ENCODE results near the gene STARD5. TPM values are rescaled to one million over a fixed set of nuclear protein-coding genes. Genes with fewer than 3 reads are reported as not detected.

Gene STARD5
- total and polyA plus RNA-seq, 2 experiments from 2014 or later = 3.8 to 10.1 TPM

DNA sequence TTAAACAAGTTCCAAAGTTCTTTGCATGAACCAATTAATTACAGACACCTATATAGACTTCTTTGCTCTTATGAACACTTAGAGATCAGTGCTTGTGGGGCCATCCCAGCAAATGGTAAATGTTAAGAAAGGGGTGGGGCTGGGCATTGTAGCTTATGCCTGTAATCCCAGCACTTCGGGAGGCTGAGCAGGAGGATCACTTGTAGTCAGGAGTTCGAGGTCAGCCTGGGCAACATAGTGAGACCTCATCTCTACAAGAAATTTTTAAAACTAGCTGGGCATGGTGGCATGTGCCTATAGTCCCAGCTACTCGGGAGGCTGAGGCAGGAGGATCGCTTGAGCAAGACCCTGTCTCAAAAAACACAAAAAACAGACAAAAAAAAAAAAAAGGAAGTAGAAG lies 19.4 kb upstream of the STARD5 start (continued):
- TF ChIP-seq, protein P1, sequence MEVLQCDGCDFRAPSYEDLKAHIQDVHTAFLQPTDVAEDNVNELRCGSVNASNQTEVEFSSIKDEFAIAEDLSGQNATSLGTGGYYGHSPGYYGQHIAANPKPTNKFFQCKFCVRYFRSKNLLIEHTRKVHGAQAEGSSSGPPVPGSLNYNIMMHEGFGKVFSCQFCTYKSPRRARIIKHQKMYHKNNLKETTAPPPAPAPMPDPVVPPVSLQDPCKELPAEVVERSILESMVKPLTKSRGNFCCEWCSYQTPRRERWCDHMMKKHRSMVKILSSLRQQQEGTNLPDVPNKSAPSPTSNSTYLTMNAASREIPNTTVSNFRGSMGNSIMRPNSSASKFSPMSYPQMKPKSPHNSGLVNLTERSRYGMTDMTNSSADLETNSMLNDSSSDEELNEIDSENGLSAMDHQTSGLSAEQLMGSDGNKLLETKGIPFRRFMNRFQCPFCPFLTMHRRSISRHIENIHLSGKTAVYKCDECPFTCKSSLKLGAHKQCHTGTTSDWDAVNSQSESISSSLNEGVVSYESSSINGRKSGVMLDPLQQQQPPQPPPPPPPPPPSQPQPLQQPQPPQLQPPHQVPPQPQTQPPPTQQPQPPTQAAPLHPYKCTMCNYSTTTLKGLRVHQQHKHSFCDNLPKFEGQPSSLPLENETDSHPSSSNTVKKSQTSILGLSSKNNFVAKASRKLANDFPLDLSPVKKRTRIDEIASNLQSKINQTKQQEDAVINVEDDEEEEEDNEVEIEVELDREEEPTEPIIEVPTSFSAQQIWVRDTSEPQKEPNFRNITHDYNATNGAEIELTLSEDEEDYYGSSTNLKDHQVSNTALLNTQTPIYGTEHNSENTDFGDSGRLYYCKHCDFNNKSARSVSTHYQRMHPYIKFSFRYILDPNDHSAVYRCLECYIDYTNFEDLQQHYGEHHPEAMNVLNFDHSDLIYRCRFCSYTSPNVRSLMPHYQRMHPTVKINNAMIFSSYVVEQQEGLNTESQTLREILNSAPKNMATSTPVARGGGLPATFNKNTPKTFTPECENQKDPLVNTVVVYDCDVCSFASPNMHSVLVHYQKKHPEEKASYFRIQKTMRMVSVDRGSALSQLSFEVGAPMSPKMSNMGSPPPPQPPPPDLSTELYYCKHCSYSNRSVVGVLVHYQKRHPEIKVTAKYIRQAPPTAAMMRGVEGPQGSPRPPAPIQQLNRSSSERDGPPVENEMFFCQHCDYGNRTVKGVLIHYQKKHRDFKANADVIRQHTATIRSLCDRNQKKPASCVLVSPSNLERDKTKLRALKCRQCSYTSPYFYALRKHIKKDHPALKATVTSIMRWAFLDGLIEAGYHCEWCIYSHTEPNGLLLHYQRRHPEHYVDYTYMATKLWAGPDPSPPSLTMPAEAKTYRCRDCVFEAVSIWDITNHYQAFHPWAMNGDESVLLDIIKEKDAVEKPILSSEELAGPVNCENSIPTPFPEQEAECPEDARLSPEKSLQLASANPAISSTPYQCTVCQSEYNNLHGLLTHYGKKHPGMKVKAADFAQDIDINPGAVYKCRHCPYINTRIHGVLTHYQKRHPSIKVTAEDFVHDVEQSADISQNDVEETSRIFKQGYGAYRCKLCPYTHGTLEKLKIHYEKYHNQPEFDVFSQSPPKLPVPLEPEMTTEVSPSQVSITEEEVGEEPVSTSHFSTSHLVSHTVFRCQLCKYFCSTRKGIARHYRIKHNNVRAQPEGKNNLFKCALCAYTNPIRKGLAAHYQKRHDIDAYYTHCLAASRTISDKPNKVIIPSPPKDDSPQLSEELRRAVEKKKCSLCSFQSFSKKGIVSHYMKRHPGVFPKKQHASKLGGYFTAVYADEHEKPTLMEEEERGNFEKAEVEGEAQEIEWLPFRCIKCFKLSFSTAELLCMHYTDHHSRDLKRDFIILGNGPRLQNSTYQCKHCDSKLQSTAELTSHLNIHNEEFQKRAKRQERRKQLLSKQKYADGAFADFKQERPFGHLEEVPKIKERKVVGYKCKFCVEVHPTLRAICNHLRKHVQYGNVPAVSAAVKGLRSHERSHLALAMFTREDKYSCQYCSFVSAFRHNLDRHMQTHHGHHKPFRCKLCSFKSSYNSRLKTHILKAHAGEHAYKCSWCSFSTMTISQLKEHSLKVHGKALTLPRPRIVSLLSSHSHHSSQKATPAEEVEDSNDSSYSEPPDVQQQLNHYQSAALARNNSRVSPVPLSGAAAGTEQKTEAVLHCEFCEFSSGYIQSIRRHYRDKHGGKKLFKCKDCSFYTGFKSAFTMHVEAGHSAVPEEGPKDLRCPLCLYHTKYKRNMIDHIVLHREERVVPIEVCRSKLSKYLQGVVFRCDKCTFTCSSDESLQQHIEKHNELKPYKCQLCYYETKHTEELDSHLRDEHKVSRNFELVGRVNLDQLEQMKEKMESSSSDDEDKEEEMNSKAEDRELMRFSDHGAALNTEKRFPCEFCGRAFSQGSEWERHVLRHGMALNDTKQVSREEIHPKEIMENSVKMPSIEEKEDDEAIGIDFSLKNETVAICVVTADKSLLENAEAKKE (CRISPR knock-in tag; IDR thresholded peaks at IDR 0.05) = no peak
- TF ChIP-seq EZH2 (IDR thresholded peaks at IDR 0.05; ENCODE audit: low read depth, unreplicated experiment) (no peak), JUNB (IDR thresholded peaks at IDR 0.05; ENCODE audit: unreplicated experiment) (no peak), POLR2AphosphoS5 (IDR thresholded peaks at IDR 0.05; ENCODE audit: low read depth) (no peak), CREB1 (CRISPR knock-in tag; IDR thresholded peaks at IDR 0.05; ENCODE audit: low read depth) (no peak), NANOG (IDR thresholded peaks at IDR 0.05; ENCODE audit: borderline replicate concordance) (no peak)

DNA sequence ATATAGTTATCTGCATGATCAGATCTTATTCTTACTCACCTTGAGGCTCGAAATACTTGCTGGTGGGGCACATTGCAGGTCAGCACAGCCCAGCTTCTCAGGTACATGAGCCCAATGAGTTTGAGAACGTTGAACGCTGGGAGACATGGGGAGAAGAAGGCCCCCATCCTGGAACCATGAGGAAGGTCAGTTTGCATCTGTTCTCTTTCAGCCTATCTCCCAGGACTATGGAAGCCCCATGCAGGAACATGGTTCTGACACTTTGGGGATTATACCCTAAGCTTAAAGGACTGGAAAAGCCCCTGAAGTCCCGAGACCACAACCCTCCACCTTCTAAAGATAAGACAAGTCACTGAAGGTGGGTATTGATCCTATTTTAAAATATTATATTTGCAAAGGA lies 17.4 kb upstream of the STARD5 start:
- no peak for ATAC-seq
- Histone ChIP-seq H2AFZ (no peak overlapping the region), H3K27ac (ENCODE audit: low read depth) (no peak overlapping the region), H3F3A (replicated peaks; ENCODE audit: low read depth) (no peaks in the 10 kb centered on the region), H3K9me2 (ENCODE audit: insufficient read depth) (peaks cover 5% of the 10 kb centered on the region; the same call in 1 of the 2 replicates), H3K27me3 (ENCODE audit: insufficient read depth) (no peaks in the 10 kb centered on the region), H3K4me2 (no peak overlapping the region), H3K4me1 (ENCODE audit: insufficient read depth) (no peaks in the 10 kb centered on the region), H3K4me3 (no peak overlapping the region), H3K36me3 (ENCODE audit: insufficient read depth) (no peaks in the 10 kb centered on the region), H3K79me2 (replicated peaks; ENCODE audit: insufficient read depth) (no peaks in the 10 kb centered on the region), H4K20me1 (replicated peaks; ENCODE audit: insufficient read depth) (no peaks in the 10 kb centered on the region; the same call in 1 of the 2 replicates)
- Mint-ChIP-seq H3K27ac (no peak overlapping the region), H3K36me3 (ENCODE audit: low read depth) (no peaks in the 10 kb centered on the region), H3K27me3 (ENCODE audit: insufficient read depth, low read depth, poor library complexity) (peaks cover 1% of the 10 kb centered on the region), H3K4me1 (no peaks in the 10 kb centered on the region; the same call in 2 of the 3 replicates), H3K9me3 (no peaks in the 10 kb centered on the region), H3K4me3 (no peak overlapping the region)
- no peak for DNase-seq (ENCODE audit: low spot score)
- no peak for TF ChIP-seq EZH2phosphoT487 (IDR thresholded peaks at IDR 0.05; ENCODE audit: unreplicated experiment)
- no peak for TF ChIP-seq CREB1 (CRISPR knock-in tag; IDR thresholded peaks at IDR 0.05; ENCODE audit: low read depth)
- TF ChIP-seq, protein P2, sequence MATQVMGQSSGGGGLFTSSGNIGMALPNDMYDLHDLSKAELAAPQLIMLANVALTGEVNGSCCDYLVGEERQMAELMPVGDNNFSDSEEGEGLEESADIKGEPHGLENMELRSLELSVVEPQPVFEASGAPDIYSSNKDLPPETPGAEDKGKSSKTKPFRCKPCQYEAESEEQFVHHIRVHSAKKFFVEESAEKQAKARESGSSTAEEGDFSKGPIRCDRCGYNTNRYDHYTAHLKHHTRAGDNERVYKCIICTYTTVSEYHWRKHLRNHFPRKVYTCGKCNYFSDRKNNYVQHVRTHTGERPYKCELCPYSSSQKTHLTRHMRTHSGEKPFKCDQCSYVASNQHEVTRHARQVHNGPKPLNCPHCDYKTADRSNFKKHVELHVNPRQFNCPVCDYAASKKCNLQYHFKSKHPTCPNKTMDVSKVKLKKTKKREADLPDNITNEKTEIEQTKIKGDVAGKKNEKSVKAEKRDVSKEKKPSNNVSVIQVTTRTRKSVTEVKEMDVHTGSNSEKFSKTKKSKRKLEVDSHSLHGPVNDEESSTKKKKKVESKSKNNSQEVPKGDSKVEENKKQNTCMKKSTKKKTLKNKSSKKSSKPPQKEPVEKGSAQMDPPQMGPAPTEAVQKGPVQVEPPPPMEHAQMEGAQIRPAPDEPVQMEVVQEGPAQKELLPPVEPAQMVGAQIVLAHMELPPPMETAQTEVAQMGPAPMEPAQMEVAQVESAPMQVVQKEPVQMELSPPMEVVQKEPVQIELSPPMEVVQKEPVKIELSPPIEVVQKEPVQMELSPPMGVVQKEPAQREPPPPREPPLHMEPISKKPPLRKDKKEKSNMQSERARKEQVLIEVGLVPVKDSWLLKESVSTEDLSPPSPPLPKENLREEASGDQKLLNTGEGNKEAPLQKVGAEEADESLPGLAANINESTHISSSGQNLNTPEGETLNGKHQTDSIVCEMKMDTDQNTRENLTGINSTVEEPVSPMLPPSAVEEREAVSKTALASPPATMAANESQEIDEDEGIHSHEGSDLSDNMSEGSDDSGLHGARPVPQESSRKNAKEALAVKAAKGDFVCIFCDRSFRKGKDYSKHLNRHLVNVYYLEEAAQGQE (IDR thresholded peaks at IDR 0.05; ENCODE audit: unreplicated experiment) = no peak
- TF ChIP-seq ZNF114 (CRISPR knock-in tag; IDR thresholded peaks at IDR 0.05) = no peak
- TF ChIP-seq, protein P3, sequence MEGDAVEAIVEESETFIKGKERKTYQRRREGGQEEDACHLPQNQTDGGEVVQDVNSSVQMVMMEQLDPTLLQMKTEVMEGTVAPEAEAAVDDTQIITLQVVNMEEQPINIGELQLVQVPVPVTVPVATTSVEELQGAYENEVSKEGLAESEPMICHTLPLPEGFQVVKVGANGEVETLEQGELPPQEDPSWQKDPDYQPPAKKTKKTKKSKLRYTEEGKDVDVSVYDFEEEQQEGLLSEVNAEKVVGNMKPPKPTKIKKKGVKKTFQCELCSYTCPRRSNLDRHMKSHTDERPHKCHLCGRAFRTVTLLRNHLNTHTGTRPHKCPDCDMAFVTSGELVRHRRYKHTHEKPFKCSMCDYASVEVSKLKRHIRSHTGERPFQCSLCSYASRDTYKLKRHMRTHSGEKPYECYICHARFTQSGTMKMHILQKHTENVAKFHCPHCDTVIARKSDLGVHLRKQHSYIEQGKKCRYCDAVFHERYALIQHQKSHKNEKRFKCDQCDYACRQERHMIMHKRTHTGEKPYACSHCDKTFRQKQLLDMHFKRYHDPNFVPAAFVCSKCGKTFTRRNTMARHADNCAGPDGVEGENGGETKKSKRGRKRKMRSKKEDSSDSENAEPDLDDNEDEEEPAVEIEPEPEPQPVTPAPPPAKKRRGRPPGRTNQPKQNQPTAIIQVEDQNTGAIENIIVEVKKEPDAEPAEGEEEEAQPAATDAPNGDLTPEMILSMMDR (conservative IDR thresholded peaks at IDR 0.05; ENCODE audit: low read depth in 2 of 2) = no peak
- no peak for TF ChIP-seq EZH2 (IDR thresholded peaks at IDR 0.05; ENCODE audit: low read depth, unreplicated experiment)
- TF ChIP-seq NANOG (IDR thresholded peaks at IDR 0.05; ENCODE audit: borderline replicate concordance) = no peak
- no peak for TF ChIP-seq ZNF331 (CRISPR knock-in tag; IDR thresholded peaks at IDR 0.05; ENCODE audit: low read depth)
- TF ChIP-seq, protein P4, sequence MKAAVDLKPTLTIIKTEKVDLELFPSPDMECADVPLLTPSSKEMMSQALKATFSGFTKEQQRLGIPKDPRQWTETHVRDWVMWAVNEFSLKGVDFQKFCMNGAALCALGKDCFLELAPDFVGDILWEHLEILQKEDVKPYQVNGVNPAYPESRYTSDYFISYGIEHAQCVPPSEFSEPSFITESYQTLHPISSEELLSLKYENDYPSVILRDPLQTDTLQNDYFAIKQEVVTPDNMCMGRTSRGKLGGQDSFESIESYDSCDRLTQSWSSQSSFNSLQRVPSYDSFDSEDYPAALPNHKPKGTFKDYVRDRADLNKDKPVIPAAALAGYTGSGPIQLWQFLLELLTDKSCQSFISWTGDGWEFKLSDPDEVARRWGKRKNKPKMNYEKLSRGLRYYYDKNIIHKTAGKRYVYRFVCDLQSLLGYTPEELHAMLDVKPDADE (IDR thresholded peaks at IDR 0.05) = no peak

Measured in GM23338 (cell line).